K562 (cell line): ENCODE results near the gene RASGEF1C. TPM values are rescaled to one million over a fixed set of nuclear protein-coding genes. Genes with fewer than 3 reads are reported as not detected.
A peak's percentile ranks its signal among the peaks of the same experiment; 100 is the strongest.

Experiments used
- GABPB1 ChIP-seq: sonication (generic); formaldehyde crosslinking; IDR thresholded peaks from 2 replicates; pipeline ENCODE4 v1.8.0; 2022; ENCODE audit warnings: mild to moderate bottlenecking, missing genetic modification reagents
- GATAD2B ChIP-seq: fragments of 450-650 bp; IDR thresholded peaks from 2 replicates; pipeline ENCODE4 v1.6.1; 2017; ENCODE audit warnings: mild to moderate bottlenecking, borderline replicate concordance
- KLF6 ChIP-seq: fragments of 250-450 bp; sonication (Bioruptor Pico); IDR thresholded peaks from 2 replicates; pipeline ENCODE4 v1.4.0; 2020; ENCODE audit warnings: mild to moderate bottlenecking, moderate library complexity, borderline replicate concordance
- MCM7 ChIP-seq, 2 experiments: fragments of 450-650 bp; IDR thresholded peaks; 2 replicates each; pipeline ENCODE4 v1.6.1; 2016 to 2018
- MNT ChIP-seq, 2 experiments: fragments of 450-650 bp; conservative IDR thresholded peaks; 2 replicates each; pipeline ENCODE4 v1.6.1; 2017; ENCODE audit warnings: mild to moderate bottlenecking in 2 of 2, moderate library complexity in 2 of 2
- POLR2A ChIP-seq: fragments of 450-650 bp; conservative IDR thresholded peaks from 2 replicates; pipeline ENCODE4 v1.6.1; 2016
- RFX1 ChIP-seq: fragments of 450-650 bp; IDR thresholded peaks from 2 replicates; pipeline ENCODE4 v1.6.1; 2016; ENCODE audit warnings: mild to moderate bottlenecking, moderate library complexity
- ZBTB40 ChIP-seq, 2 experiments: fragments of 450-650 bp in 1 of 2; sonication (generic) in 1 of 2; formaldehyde crosslinking in 1 of 2; IDR thresholded peaks; 2 replicates each; pipeline versions ENCODE4 v1.7.1 to v1.9.0; 2016 to 2022; ENCODE audit warnings: inconsistent platforms in 1 of 2, mild to moderate bottlenecking in 1 of 2, missing genetic modification reagents in 1 of 2
- ZMIZ1 ChIP-seq, 2 experiments: fragments of 150-350 bp in 1 of 2; IDR thresholded peaks; 2 replicates each; pipeline ENCODE4 v1.6.1; 2012 to 2016; ENCODE audit warnings: low read depth in 2 of 2, low read length in 2 of 2, mild to moderate bottlenecking in 1 of 2, moderate library complexity in 1 of 2
- ZNF133 ChIP-seq: fragments of 250-450 bp; sonication (Bioruptor Pico); IDR thresholded peaks from 2 replicates; pipeline ENCODE4 v1.4.0; 2020; ENCODE audit warnings: mild to moderate bottlenecking
- ZNF280B ChIP-seq: fragments of 250-450 bp; sonication (Bioruptor Pico); IDR thresholded peaks from 2 replicates; pipeline ENCODE4 v1.5.1; 2021; ENCODE audit warnings: mild to moderate bottlenecking
- ZNF282 ChIP-seq: sonication (generic); formaldehyde crosslinking; IDR thresholded peaks from 2 replicates; pipeline ENCODE4 v1.8.1; 2023; ENCODE audit warnings: missing genetic modification reagents
- polyA plus RNA-seq, 8 experiments: library from polyadenylated mRNA; depleted of rRNA in 4 of 8; stranded (reverse) in 5 of 8; unstranded in 3 of 8; fragments of >200 nt; fragmentation: Nextera tagmentation in 2 of 8; fragmentation: Illumina TruSeq in 1 of 8; extraction: Ambion mirVana in 2 of 8; extraction: Trizol in 1 of 8; gene quantifications; 2 replicates each; pipeline versions ENCODE4 v1.2.1 to v1.2.3, GENCODE V29; 2011 to 2014; ENCODE audit warnings: inconsistent platforms in 1 of 8, missing spikeins in 1 of 8
- total RNA-seq, 7 experiments: library from RNA; depleted of rRNA in 6 of 7; stranded (reverse); fragments of >200 nt in 6 of 7; fragmentation: Illumina TruSeq in 2 of 7; extraction: Trizol in 2 of 7; gene quantifications; 2 replicates each; pipeline versions ENCODE4 v1.2.1 to v1.2.3, GENCODE V29; 2011 to 2021; ENCODE audit warnings: low replicate concordance in 1 of 7

RASGEF1C gene
- total and polyA plus RNA-seq, 9 of the 15 experiments (the other 6 are each of a cell fraction or from before 2014, with no cell fraction given): 0.04 to 1.1 (median 0.21) TPM; not detected in 4

- TF ChIP-seq ZMIZ1 (IDR thresholded peaks at IDR 0.05; ENCODE audit: low read depth in 2 of 2, low read length in 2 of 2) (0 out of 4 replicates have a peak, but pooled peaks of 1 of the 2 experiments have one; percentile 7), RFX1 (no peak), KLF6 (CRISPR knock-in tag) (no peak), POLR2A (no peak), ZNF280B (CRISPR knock-in tag) (no peak), MCM7 (IDR thresholded peaks at IDR 0.05) (no peak), GATAD2B (no peak), ZNF282 (0 out of 2 replicates have a peak, but pooled peaks have one; percentile 96), MNT (conservative IDR thresholded peaks at IDR 0.05) (peak in 1 of 2 experiments; percentile 27; a peak in 1 of 4 replicates), GABPB1 (CRISPR knock-in tag) (no peak), ZNF133 (no peak), ZBTB40 (IDR thresholded peaks at IDR 0.05) (0 out of 2 replicates have a peak, but pooled peaks have one; percentile 34), ZBTB40 (CRISPR knock-in tag; IDR thresholded peaks at IDR 0.05) (no peak)
These were observed 136.8 kb downstream of the RASGEF1C start (continued) for GRCh38 chr5:180072256-180072548.
